GM23248 (cell line): ENCODE results near the gene SNX27. TPM values are rescaled to one million over a fixed set of nuclear protein-coding genes. Genes with fewer than 3 reads are reported as not detected.

Source experiments
- DNase-seq: peaks from one replicate; pipeline ENCODE4 v3.0.0-alpha.2; 2015
- H2AFZ ChIP-seq: fragments of 200-600 bp; sonication (generic); 2 replicates; pipeline ENCODE4 v1.6.1; 2016; ENCODE audit warnings: antibody characterized with exemption
- H3F3A ChIP-seq: fragments of 200-600 bp; sonication (generic); 2 replicates; pipeline ENCODE4 v1.6.1; 2016; ENCODE audit warnings: mild to moderate bottlenecking, antibody characterized with exemption, mixed run types; ENCODE audit not compliant: insufficient read depth
- H3K27ac ChIP-seq: fragments of 200-600 bp; sonication (generic); 2 replicates; pipeline ENCODE4 v1.5.1; 2016; ENCODE audit warnings: mild to moderate bottlenecking
- H3K27me3 ChIP-seq: fragments of 200-600 bp; sonication (generic); replicated peaks from 2 replicates; pipeline ENCODE4 v1.6.1; 2016; ENCODE audit warnings: mild to moderate bottlenecking; ENCODE audit not compliant: insufficient read depth
- H3K36me3 ChIP-seq: fragments of 200-600 bp; sonication (generic); 2 replicates; pipeline ENCODE4 v1.6.1; 2016; ENCODE audit warnings: low read depth, mild to moderate bottlenecking
- H3K4me1 ChIP-seq: fragments of 200-600 bp; sonication (generic); 2 replicates; pipeline ENCODE4 v1.6.1; 2016; ENCODE audit warnings: mild to moderate bottlenecking; ENCODE audit not compliant: insufficient read depth
- H3K4me2 ChIP-seq: fragments of 200-600 bp; sonication (generic); one replicate; pipeline ENCODE4 v1.6.1; 2016; ENCODE audit warnings: mild to moderate bottlenecking; ENCODE audit not compliant: unreplicated experiment
- H3K4me3 ChIP-seq: fragments of 200-600 bp; sonication (generic); 2 replicates; pipeline ENCODE4 v1.5.1; 2016; ENCODE audit warnings: mild to moderate bottlenecking
- H3K79me2 ChIP-seq: fragments of 200-600 bp; sonication (generic); 2 replicates; pipeline ENCODE4 v1.6.1; 2016; ENCODE audit warnings: mild to moderate bottlenecking; ENCODE audit not compliant: insufficient read depth
- H3K9ac ChIP-seq: fragments of 200-600 bp; sonication (generic); 2 replicates; pipeline ENCODE4 v1.6.1; 2016; ENCODE audit warnings: mild to moderate bottlenecking
- H3K9me2 ChIP-seq: fragments of 200-600 bp; sonication (generic); 2 replicates; pipeline ENCODE4 v1.6.1; 2016; ENCODE audit warnings: mixed run types, mild to moderate bottlenecking, moderate library complexity; ENCODE audit not compliant: insufficient read depth
- H3K9me3 ChIP-seq: fragments of 200-600 bp; sonication (generic); one replicate; pipeline ENCODE4 v1.6.1; 2017; ENCODE audit warnings: low read depth
- H4K20me1 ChIP-seq: fragments of 200-600 bp; sonication (generic); 2 replicates; pipeline ENCODE4 v1.6.0; 2016; ENCODE audit not compliant: insufficient read depth
- EZH2 ChIP-seq: fragments of 200-600 bp; sonication (generic); IDR thresholded peaks from 2 replicates; pipeline ENCODE4 v1.6.1; 2018; ENCODE audit warnings: antibody characterized with exemption, mild to moderate bottlenecking; ENCODE audit not compliant: insufficient read depth, poor library complexity, severe bottlenecking
- EZH2phosphoT487 ChIP-seq: fragments of 200-600 bp; sonication (generic); IDR thresholded peaks from 2 replicates; pipeline ENCODE4 v1.6.1; 2018; ENCODE audit warnings: antibody characterized with exemption, moderate library complexity, mild to moderate bottlenecking, low read depth; ENCODE audit not compliant: insufficient read depth
- WGBS, 2 experiments: methylation state at CpG; one replicate each; pipeline ENCODE4 v1.1.6; 2015 to 2017; ENCODE audit warnings: low lambda C conversion rate in 2 of 2, low coverage in 1 of 2; ENCODE audit errors: missing lambda C conversion rate in 2 of 2; 5-methylcytosine and 5-hydroxymethylcytosine counted together
- in situ Hi-C: fragments of 300-500 bp; cut with MboI; formaldehyde crosslinking; loops from 2 replicates; pipeline ENCODE4 v1.15.0; 2020
- polyA plus RNA-seq: library from polyadenylated mRNA; unstranded; fragments of >200 nt; fragmentation: Nextera tagmentation; extraction: Ambion mirVana; gene quantifications from 2 replicates; pipeline ENCODE4 v1.2.1, GENCODE V29; 2016
- total RNA-seq: library from RNA; depleted of rRNA; stranded (reverse); fragments of >200 nt; shearing (Covaris generic); gene quantifications from 2 replicates; pipeline ENCODE4 v1.2.3, GENCODE V29; 2014

The SNX27 gene
- total and polyA plus RNA-seq, 2 experiments from 2014 or later: 12.0 to 18.0 TPM

DNA sequence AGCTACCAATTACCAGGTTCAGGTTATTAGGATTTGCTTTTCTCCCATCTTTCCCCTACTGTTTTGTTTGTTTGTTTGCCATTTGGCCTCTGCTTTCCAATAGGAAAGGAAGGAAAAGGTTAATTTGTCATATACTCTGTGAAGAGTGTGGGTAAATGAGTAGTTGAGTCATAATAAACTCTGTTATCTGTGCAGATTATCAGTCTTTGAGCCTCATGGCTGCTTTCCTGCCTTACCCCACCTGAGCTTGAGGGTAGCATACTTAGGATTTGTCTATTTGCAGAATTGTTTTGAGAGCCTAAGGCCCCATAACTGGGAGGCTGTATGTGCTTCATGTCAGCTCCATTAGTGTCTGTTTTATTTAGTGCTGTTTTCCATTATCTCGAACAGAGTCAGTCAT, 32.9 kb upstream of the SNX27 start:
- no peak for TF ChIP-seq EZH2phosphoT487
- TF ChIP-seq EZH2: no peak
- Histone ChIP-seq H3K9me3 (no peaks in the 10 kb centered on the region), H3K4me3 (no peak overlapping the region), H2AFZ (no peak overlapping the region), H3F3A (peaks cover 16% of the 10 kb centered on the region), H4K20me1 (no peaks in the 10 kb centered on the region), H3K36me3 (peaks cover 31% of the 10 kb centered on the region), H3K4me1 (peaks cover 25% of the 10 kb centered on the region), H3K9me2 (no peaks in the 10 kb centered on the region), H3K79me2 (no peaks in the 10 kb centered on the region), H3K27ac (no peak overlapping the region), H3K4me2 (no peak overlapping the region), H3K9ac (no peak overlapping the region), H3K27me3 (no peaks in the 10 kb centered on the region)
- no peak for DNase-seq
- WGBS, 2 experiments: 97% methylated on average over 1 of the region's 1 CpG
- in situ Hi-C loops: no loop called here

DNA sequence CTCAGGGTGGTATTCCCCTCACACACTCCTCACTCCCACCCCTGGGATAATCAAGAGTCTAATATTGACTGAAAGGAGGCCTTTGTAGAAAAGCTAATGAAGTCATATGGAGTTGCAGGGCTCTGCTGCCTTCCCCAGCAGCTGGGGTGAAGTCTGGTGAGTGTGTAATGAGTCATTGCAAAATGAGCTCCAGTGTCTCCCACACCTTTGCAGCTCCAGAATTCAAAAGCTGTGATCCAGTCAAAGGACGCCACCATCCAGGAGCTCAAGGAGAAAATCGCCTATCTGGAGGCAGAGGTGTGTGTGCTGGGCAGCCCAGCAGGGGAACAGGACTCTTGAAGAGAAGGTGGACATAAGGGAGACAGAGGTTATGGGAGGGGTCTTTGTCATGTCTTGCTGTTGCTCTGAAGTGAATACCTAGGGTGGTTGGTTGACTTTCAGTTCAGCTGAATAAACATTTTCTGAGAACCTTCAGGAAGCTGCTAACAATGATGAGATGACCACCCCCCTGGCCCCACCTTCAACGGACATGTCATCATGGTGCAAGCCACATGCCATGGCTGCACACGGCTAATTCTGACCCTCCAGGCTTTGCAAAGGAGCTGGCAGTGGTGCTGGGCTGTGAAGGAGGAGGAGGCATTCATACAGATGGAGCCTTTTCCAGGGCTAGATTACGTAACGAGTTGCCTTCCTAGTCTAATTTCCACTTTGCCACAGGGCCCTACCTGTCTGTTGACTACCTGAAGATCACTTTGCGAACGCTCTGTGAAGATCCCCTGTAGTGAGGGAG, 32.2 kb upstream of the SNX27 start:
- H3K4me1 ChIP-seq: peaks cover 22% of the 10 kb centered on the region
- peaks cover 31% of the 10 kb centered on the region for H3K36me3 ChIP-seq
- H3K79me2 ChIP-seq: no peaks in the 10 kb centered on the region
- H3K27ac ChIP-seq: no peak overlapping the region
- H3K9ac ChIP-seq: no peak overlapping the region
- in situ Hi-C loops: no loop called here
- H3K4me3 ChIP-seq: no peak overlapping the region
- no peaks in the 10 kb centered on the region for H3K27me3 ChIP-seq
- TF ChIP-seq EZH2 (no peak), EZH2phosphoT487 (no peak)
- 82 to 84% methylated on average over 8 of the region's 8 CpGs for WGBS, 2 experiments
- no peaks in the 10 kb centered on the region for H3K9me2 ChIP-seq
- H3F3A ChIP-seq: peaks cover 16% of the 10 kb centered on the region
- no peak overlapping the region for H3K4me2 ChIP-seq
- no peak overlapping the region for H2AFZ ChIP-seq
- peak; percentile 77 for DNase-seq
- H3K9me3 ChIP-seq: no peaks in the 10 kb centered on the region
- H4K20me1 ChIP-seq: no peaks in the 10 kb centered on the region

DNA sequence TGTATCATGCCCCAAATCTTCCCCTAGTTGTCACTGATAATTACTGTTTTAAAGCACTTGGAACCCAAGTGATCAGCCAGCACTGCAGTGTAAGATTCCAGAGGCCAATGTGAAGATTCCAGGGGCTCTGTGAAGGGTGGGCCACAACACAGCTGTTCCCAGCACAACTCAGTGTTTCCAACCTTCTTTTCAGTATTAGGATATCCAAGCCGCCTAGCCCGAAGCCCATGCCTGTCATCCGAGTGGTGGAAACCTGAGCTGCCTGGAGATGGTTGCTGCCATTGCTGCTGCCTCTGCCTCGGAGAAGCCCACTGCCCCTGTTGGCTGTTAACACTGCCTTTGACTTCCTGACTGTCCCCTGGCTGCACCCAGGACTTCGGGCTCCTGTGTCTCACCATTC, 30.4 kb upstream of the SNX27 start:
- in situ Hi-C loops: no loop called here
- Histone ChIP-seq H3K27ac (no peak overlapping the region), H3K4me3 (no peak overlapping the region), H3K4me2 (no peak overlapping the region), H2AFZ (no peak overlapping the region), H4K20me1 (no peaks in the 10 kb centered on the region), H3K79me2 (no peaks in the 10 kb centered on the region), H3K36me3 (peaks cover 25% of the 10 kb centered on the region), H3K9ac (no peak overlapping the region), H3K9me2 (no peaks in the 10 kb centered on the region), H3K27me3 (no peaks in the 10 kb centered on the region), H3K9me3 (no peaks in the 10 kb centered on the region), H3K4me1 (peaks cover 12% of the 10 kb centered on the region), H3F3A (peaks cover 10% of the 10 kb centered on the region)
- no peak for DNase-seq
- TF ChIP-seq EZH2phosphoT487: no peak
- 59 to 65% methylated on average over 5 of the region's 5 CpGs for WGBS, 2 experiments

DNA sequence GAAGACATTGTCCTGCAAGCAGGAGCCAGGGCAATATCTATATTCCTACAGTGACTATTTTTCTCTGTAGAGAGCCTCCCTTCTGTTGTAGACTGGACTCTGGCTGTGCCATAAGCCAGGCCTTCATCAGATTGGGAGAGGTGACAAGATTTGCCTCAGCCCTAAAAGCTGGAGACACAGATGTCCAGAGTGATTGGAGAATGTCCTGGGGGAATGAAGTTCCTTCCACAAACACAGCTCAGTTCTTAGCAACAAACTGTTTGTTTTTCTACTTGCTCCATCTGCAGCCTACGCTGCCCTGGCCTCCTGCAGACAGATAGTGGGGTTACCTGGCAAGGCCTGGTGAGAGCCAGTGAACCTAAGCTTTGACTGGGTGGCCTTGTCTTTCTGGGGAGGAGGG, 29.9 kb upstream of the SNX27 start:
- in situ Hi-C loops: no loop called here
- no peak for DNase-seq

More for the DNA sequence above, 29.9 kb upstream of the SNX27 start:
- H4K20me1 ChIP-seq: no peaks in the 10 kb centered on the region
- H3K9me2 ChIP-seq: no peaks in the 10 kb centered on the region
- TF ChIP-seq EZH2phosphoT487: no peak
- no peak for TF ChIP-seq EZH2
- WGBS, 2 experiments: 79 to 82% methylated on average over 1 of the region's 1 CpG
- no peak overlapping the region for H3K9ac ChIP-seq
- H2AFZ ChIP-seq: no peak overlapping the region
- H3K4me2 ChIP-seq: no peak overlapping the region
- H3K36me3 ChIP-seq: peaks cover 25% of the 10 kb centered on the region
- H3K4me1 ChIP-seq: peaks cover 12% of the 10 kb centered on the region
- H3K27ac ChIP-seq: no peak overlapping the region
- no peaks in the 10 kb centered on the region for H3K27me3 ChIP-seq
- H3K4me3 ChIP-seq: no peak overlapping the region
- H3K9me3 ChIP-seq: no peaks in the 10 kb centered on the region
- H3F3A ChIP-seq: peaks cover 10% of the 10 kb centered on the region
- H3K79me2 ChIP-seq: no peaks in the 10 kb centered on the region
